ENCODE results near the gene ZNF835. TPM values are rescaled to one million over a fixed set of nuclear protein-coding genes. Genes with fewer than 3 reads are reported as not detected.

Gene ZNF835
- total and polyA plus RNA-seq, 2 experiments from 2014 or later, result 0.32 to 1.7 TPM

DNA sequence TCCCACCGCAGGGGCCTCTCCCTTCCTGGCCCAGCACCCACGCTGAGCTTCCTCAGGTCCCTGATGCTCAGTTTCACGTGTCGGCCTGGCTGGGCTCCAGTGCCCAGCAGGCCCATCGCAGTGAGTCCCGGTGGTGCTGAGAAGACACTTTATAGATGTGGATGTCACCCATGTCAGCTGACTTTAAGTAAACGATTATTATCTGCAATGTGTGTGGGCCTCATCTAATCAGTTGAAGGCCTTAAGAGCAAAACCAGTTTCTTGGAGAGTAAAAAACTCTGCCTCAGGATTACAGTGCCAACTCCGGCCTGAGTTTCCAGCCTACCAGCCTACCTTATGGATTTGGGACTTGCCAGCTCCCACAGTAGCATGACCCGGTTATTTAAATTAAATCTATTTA, 45.8 kb downstream of the ZNF835 start (continued):
- TF ChIP-seq, protein P1, sequence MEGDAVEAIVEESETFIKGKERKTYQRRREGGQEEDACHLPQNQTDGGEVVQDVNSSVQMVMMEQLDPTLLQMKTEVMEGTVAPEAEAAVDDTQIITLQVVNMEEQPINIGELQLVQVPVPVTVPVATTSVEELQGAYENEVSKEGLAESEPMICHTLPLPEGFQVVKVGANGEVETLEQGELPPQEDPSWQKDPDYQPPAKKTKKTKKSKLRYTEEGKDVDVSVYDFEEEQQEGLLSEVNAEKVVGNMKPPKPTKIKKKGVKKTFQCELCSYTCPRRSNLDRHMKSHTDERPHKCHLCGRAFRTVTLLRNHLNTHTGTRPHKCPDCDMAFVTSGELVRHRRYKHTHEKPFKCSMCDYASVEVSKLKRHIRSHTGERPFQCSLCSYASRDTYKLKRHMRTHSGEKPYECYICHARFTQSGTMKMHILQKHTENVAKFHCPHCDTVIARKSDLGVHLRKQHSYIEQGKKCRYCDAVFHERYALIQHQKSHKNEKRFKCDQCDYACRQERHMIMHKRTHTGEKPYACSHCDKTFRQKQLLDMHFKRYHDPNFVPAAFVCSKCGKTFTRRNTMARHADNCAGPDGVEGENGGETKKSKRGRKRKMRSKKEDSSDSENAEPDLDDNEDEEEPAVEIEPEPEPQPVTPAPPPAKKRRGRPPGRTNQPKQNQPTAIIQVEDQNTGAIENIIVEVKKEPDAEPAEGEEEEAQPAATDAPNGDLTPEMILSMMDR (conservative IDR thresholded peaks at IDR 0.05; ENCODE audit: low read depth in 2 of 2), result no peak
- TF ChIP-seq ZNF114 (CRISPR knock-in tag; IDR thresholded peaks at IDR 0.05) (no peak), EZH2phosphoT487 (IDR thresholded peaks at IDR 0.05; ENCODE audit: unreplicated experiment) (no peak), JUNB (IDR thresholded peaks at IDR 0.05; ENCODE audit: unreplicated experiment) (no peak), ZNF331 (CRISPR knock-in tag; IDR thresholded peaks at IDR 0.05; ENCODE audit: low read depth) (no peak), EZH2 (IDR thresholded peaks at IDR 0.05; ENCODE audit: low read depth, unreplicated experiment) (no peak)
- TF ChIP-seq, protein P2, sequence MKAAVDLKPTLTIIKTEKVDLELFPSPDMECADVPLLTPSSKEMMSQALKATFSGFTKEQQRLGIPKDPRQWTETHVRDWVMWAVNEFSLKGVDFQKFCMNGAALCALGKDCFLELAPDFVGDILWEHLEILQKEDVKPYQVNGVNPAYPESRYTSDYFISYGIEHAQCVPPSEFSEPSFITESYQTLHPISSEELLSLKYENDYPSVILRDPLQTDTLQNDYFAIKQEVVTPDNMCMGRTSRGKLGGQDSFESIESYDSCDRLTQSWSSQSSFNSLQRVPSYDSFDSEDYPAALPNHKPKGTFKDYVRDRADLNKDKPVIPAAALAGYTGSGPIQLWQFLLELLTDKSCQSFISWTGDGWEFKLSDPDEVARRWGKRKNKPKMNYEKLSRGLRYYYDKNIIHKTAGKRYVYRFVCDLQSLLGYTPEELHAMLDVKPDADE (IDR thresholded peaks at IDR 0.05), result no peak
- TF ChIP-seq, protein P3, sequence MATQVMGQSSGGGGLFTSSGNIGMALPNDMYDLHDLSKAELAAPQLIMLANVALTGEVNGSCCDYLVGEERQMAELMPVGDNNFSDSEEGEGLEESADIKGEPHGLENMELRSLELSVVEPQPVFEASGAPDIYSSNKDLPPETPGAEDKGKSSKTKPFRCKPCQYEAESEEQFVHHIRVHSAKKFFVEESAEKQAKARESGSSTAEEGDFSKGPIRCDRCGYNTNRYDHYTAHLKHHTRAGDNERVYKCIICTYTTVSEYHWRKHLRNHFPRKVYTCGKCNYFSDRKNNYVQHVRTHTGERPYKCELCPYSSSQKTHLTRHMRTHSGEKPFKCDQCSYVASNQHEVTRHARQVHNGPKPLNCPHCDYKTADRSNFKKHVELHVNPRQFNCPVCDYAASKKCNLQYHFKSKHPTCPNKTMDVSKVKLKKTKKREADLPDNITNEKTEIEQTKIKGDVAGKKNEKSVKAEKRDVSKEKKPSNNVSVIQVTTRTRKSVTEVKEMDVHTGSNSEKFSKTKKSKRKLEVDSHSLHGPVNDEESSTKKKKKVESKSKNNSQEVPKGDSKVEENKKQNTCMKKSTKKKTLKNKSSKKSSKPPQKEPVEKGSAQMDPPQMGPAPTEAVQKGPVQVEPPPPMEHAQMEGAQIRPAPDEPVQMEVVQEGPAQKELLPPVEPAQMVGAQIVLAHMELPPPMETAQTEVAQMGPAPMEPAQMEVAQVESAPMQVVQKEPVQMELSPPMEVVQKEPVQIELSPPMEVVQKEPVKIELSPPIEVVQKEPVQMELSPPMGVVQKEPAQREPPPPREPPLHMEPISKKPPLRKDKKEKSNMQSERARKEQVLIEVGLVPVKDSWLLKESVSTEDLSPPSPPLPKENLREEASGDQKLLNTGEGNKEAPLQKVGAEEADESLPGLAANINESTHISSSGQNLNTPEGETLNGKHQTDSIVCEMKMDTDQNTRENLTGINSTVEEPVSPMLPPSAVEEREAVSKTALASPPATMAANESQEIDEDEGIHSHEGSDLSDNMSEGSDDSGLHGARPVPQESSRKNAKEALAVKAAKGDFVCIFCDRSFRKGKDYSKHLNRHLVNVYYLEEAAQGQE (IDR thresholded peaks at IDR 0.05; ENCODE audit: unreplicated experiment), result no peak

DNA sequence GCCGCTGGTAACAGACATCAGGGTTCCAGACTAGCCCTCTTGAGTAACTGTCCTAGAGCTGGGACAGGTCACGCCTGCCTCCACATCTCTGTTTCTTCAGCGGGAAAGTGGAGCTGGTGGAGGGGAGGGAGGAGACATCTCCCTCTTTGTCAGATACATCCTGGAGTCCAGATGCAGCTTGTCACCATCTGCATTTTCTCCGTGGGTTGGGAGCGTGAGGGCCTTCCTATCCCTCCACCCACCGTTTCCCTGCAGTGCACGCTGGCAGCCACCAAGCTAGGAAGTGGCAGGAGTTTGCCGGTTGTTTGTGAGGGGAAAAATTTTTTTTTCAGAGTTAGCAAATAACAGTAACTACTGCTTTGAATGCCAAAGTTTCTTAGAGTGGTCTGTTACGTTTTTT, 48.6 kb downstream of the ZNF835 start:
- Histone ChIP-seq H3K27me3 (ENCODE audit: insufficient read depth) (no peaks in the 10 kb centered on the region), H3K4me1 (ENCODE audit: insufficient read depth) (no peaks in the 10 kb centered on the region), H3K27ac (ENCODE audit: low read depth) (no peak overlapping the region), H3K36me3 (ENCODE audit: insufficient read depth) (no peaks in the 10 kb centered on the region), H4K20me1 (replicated peaks; ENCODE audit: insufficient read depth) (no peaks in the 10 kb centered on the region), H3K9me2 (ENCODE audit: insufficient read depth) (no peaks in the 10 kb centered on the region), H3K4me2 (no peak overlapping the region), H3F3A (replicated peaks; ENCODE audit: low read depth) (no peaks in the 10 kb centered on the region), H3K4me3 (no peak overlapping the region), H3K79me2 (replicated peaks; ENCODE audit: insufficient read depth) (no peaks in the 10 kb centered on the region; the same call in 1 of the 2 replicates), H2AFZ (no peak overlapping the region)
- H3K4me3 Mint-ChIP-seq, result no peak overlapping the region
- no peaks in the 10 kb centered on the region for H3K4me1 Mint-ChIP-seq
- H3K9me3 Mint-ChIP-seq, result peaks cover 88% of the 10 kb centered on the region
- H3K27ac Mint-ChIP-seq, result no peak overlapping the region
- ATAC-seq (no peak), DNase-seq (ENCODE audit: low spot score) (no peak)
- H3K36me3 Mint-ChIP-seq (ENCODE audit: low read depth), result peaks cover 80% of the 10 kb centered on the region
- H3K27me3 Mint-ChIP-seq (ENCODE audit: insufficient read depth, low read depth, poor library complexity), result peaks cover 6% of the 10 kb centered on the region
- TF ChIP-seq, protein P4, sequence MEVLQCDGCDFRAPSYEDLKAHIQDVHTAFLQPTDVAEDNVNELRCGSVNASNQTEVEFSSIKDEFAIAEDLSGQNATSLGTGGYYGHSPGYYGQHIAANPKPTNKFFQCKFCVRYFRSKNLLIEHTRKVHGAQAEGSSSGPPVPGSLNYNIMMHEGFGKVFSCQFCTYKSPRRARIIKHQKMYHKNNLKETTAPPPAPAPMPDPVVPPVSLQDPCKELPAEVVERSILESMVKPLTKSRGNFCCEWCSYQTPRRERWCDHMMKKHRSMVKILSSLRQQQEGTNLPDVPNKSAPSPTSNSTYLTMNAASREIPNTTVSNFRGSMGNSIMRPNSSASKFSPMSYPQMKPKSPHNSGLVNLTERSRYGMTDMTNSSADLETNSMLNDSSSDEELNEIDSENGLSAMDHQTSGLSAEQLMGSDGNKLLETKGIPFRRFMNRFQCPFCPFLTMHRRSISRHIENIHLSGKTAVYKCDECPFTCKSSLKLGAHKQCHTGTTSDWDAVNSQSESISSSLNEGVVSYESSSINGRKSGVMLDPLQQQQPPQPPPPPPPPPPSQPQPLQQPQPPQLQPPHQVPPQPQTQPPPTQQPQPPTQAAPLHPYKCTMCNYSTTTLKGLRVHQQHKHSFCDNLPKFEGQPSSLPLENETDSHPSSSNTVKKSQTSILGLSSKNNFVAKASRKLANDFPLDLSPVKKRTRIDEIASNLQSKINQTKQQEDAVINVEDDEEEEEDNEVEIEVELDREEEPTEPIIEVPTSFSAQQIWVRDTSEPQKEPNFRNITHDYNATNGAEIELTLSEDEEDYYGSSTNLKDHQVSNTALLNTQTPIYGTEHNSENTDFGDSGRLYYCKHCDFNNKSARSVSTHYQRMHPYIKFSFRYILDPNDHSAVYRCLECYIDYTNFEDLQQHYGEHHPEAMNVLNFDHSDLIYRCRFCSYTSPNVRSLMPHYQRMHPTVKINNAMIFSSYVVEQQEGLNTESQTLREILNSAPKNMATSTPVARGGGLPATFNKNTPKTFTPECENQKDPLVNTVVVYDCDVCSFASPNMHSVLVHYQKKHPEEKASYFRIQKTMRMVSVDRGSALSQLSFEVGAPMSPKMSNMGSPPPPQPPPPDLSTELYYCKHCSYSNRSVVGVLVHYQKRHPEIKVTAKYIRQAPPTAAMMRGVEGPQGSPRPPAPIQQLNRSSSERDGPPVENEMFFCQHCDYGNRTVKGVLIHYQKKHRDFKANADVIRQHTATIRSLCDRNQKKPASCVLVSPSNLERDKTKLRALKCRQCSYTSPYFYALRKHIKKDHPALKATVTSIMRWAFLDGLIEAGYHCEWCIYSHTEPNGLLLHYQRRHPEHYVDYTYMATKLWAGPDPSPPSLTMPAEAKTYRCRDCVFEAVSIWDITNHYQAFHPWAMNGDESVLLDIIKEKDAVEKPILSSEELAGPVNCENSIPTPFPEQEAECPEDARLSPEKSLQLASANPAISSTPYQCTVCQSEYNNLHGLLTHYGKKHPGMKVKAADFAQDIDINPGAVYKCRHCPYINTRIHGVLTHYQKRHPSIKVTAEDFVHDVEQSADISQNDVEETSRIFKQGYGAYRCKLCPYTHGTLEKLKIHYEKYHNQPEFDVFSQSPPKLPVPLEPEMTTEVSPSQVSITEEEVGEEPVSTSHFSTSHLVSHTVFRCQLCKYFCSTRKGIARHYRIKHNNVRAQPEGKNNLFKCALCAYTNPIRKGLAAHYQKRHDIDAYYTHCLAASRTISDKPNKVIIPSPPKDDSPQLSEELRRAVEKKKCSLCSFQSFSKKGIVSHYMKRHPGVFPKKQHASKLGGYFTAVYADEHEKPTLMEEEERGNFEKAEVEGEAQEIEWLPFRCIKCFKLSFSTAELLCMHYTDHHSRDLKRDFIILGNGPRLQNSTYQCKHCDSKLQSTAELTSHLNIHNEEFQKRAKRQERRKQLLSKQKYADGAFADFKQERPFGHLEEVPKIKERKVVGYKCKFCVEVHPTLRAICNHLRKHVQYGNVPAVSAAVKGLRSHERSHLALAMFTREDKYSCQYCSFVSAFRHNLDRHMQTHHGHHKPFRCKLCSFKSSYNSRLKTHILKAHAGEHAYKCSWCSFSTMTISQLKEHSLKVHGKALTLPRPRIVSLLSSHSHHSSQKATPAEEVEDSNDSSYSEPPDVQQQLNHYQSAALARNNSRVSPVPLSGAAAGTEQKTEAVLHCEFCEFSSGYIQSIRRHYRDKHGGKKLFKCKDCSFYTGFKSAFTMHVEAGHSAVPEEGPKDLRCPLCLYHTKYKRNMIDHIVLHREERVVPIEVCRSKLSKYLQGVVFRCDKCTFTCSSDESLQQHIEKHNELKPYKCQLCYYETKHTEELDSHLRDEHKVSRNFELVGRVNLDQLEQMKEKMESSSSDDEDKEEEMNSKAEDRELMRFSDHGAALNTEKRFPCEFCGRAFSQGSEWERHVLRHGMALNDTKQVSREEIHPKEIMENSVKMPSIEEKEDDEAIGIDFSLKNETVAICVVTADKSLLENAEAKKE (CRISPR knock-in tag; IDR thresholded peaks at IDR 0.05), result no peak
- TF ChIP-seq, protein P1 (conservative IDR thresholded peaks at IDR 0.05; ENCODE audit: low read depth in 2 of 2), result no peak
- no peak for TF ChIP-seq CREB1 (CRISPR knock-in tag; IDR thresholded peaks at IDR 0.05; ENCODE audit: low read depth)
